Activated CD8-positive, alpha-beta T cell treated with anti-CD3 and anti-CD28 coated beads for 36 hours (primary cell): Measurements from ENCODE around the gene NID2. TPM values are rescaled to one million over a fixed set of nuclear protein-coding genes. Genes with fewer than 3 reads are reported as not detected.

ENCODE experiments used
- ATAC-seq: fragments of 200-7000 bp; cut with Tn5 transposase; one replicate; pipeline ENCODE4 v1.10.0; 2021; ENCODE audit warnings: mild to moderate bottlenecking, moderate library complexity
- CTCF ChIA-PET: fragments of 350-600 bp; sonication (Branson Sonifier 250); formaldehyde crosslinking; loops from one replicate; lab custom pipeline; 2021; ENCODE audit warnings: antibody characterized with exemption; lab: Charles Lee
- POLR2A ChIA-PET: fragments of 350-600 bp; sonication (Branson Sonifier 250); formaldehyde crosslinking; loops from one replicate; lab custom pipeline; 2021; ENCODE audit warnings: antibody characterized with exemption; lab: Charles Lee
- DNase-seq: peaks from one replicate; pipeline ENCODE4 v3.0.0-alpha.2; 2020
- H3K27ac Mint-ChIP-seq: one replicate; pipeline ENCODE4 v1.8.0; 2021; ENCODE audit warnings: mild to moderate bottlenecking, mixed read lengths
- H3K27me3 Mint-ChIP-seq: one replicate; pipeline ENCODE4 v1.8.0; 2021; ENCODE audit warnings: mixed read lengths
- H3K36me3 Mint-ChIP-seq: one replicate; pipeline ENCODE4 v1.8.0; 2021; ENCODE audit warnings: low read depth, mixed read lengths
- H3K4me1 Mint-ChIP-seq: one replicate; pipeline ENCODE4 v1.8.0; 2021; ENCODE audit warnings: low read depth, mixed read lengths
- H3K4me3 Mint-ChIP-seq: one replicate; pipeline ENCODE4 v1.8.0; 2021; ENCODE audit warnings: mild to moderate bottlenecking, moderate library complexity, mixed read lengths
- H3K9me3 Mint-ChIP-seq: one replicate; pipeline ENCODE4 v1.8.0; 2021; ENCODE audit warnings: mixed read lengths
- intact Hi-C: fragments of 100-400 bp; cut with micrococcal nuclease; formaldehyde crosslinking; loops from one replicate; pipeline ENCODE4 v1.10.0; 2022
- total RNA-seq, 2 experiments: library from RNA; stranded (reverse); gene quantifications; one replicate each; pipeline ENCODE4 v1.2.3, GENCODE V29; 2021
- TF ChIP-seq, protein P1 (sequence below): fragments of 200-600 bp; IDR thresholded peaks from one replicate; pipeline ENCODE4 v1.8.0; 2022; ENCODE audit warnings: antibody characterized with exemption, mild to moderate bottlenecking

NID2 gene
- total RNA-seq, 2 experiments from 2014 or later, result 0.29 TPM; not detected in 1

- H3K27me3 Mint-ChIP-seq, result peaks cover 5% of the 10 kb centered on the region
- peak; percentile 32 for DNase-seq
- ATAC-seq, result peak; percentile 49
- H3K9me3 Mint-ChIP-seq, result no peaks in the 10 kb centered on the region
- H3K36me3 Mint-ChIP-seq, result peaks cover 11% of the 10 kb centered on the region
- intact Hi-C loops, result no loop called here
- POLR2A ChIA-PET, result interaction anchor here (1.0 kb wide), 1 partner anchor 11 kb away, joined by 3 read pairs; no protein-coding TSS in a partner anchor
- H3K4me1 Mint-ChIP-seq, result peaks cover 8% of the 10 kb centered on the region
- CTCF ChIA-PET, result interaction anchor here (1.2 to 1.6 kb wide), 4 partner anchors 8 to 187 kb away, joined by 3 to 5 read pairs (median 4); no protein-coding TSS in a partner anchor
- H3K4me3 Mint-ChIP-seq, result no peak overlapping the region
- H3K27ac Mint-ChIP-seq, result no peak overlapping the region
- TF ChIP-seq, protein P1, sequence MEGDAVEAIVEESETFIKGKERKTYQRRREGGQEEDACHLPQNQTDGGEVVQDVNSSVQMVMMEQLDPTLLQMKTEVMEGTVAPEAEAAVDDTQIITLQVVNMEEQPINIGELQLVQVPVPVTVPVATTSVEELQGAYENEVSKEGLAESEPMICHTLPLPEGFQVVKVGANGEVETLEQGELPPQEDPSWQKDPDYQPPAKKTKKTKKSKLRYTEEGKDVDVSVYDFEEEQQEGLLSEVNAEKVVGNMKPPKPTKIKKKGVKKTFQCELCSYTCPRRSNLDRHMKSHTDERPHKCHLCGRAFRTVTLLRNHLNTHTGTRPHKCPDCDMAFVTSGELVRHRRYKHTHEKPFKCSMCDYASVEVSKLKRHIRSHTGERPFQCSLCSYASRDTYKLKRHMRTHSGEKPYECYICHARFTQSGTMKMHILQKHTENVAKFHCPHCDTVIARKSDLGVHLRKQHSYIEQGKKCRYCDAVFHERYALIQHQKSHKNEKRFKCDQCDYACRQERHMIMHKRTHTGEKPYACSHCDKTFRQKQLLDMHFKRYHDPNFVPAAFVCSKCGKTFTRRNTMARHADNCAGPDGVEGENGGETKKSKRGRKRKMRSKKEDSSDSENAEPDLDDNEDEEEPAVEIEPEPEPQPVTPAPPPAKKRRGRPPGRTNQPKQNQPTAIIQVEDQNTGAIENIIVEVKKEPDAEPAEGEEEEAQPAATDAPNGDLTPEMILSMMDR, result no peak
Observed at GRCh38 chr14:52015411-52016030, 53.3 kb downstream of the NID2 start.

- Mint-ChIP-seq H3K9me3 (no peaks in the 10 kb centered on the region), H3K27me3 (peaks cover 5% of the 10 kb centered on the region), H3K4me3 (no peak overlapping the region), H3K4me1 (peaks cover under 1% of the 10 kb centered on the region), H3K36me3 (peaks cover 13% of the 10 kb centered on the region), H3K27ac (no peak overlapping the region)
- ATAC-seq (no peak), DNase-seq (no peak)
- TF ChIP-seq, protein P1, result no peak
- POLR2A ChIA-PET, result no interaction called here
- intact Hi-C loops, result no loop called here
- CTCF ChIA-PET, result interaction anchor here (0.6 to 1.6 kb wide), 4 partner anchors 10 to 1422 kb away, joined by 3 to 4 read pairs (median 3); no protein-coding TSS in a partner anchor
Observed at GRCh38 chr14:52014601-52015267, 54.1 kb downstream of the NID2 start.

- TF ChIP-seq, protein P1, result peak; percentile 28
- CTCF ChIA-PET, result interaction anchor here (0.6 to 1.6 kb wide), 2 partner anchors 42 to 1422 kb away, joined by 3 read pairs; no protein-coding TSS in a partner anchor
- DNase-seq (peak; percentile 28), ATAC-seq (peak; percentile 42)
- no peaks in the 10 kb centered on the region for H3K9me3 Mint-ChIP-seq
- peaks cover 16% of the 10 kb centered on the region for H3K36me3 Mint-ChIP-seq
- H3K4me1 Mint-ChIP-seq, result no peaks in the 10 kb centered on the region
- H3K27ac Mint-ChIP-seq, result no peak overlapping the region
- intact Hi-C loops, result no loop called here
- H3K27me3 Mint-ChIP-seq, result peaks cover 5% of the 10 kb centered on the region
- POLR2A ChIA-PET, result no interaction called here
- no peak overlapping the region for H3K4me3 Mint-ChIP-seq
Observed at GRCh38 chr14:52013984-52014600, 54.8 kb downstream of the NID2 start.

- Mint-ChIP-seq H3K9me3 (no peaks in the 10 kb centered on the region), H3K4me3 (no peak overlapping the region), H3K36me3 (peaks cover 27% of the 10 kb centered on the region), H3K4me1 (no peaks in the 10 kb centered on the region), H3K27me3 (peaks cover 5% of the 10 kb centered on the region), H3K27ac (no peak overlapping the region)
- TF ChIP-seq, protein P1, result no peak
- ATAC-seq (no peak), DNase-seq (no peak)
- ChIA-PET POLR2A (no interaction called here), CTCF (interaction anchor here (1.5 to 6.3 kb wide), 3 partner anchors 10 to 260 kb away, joined by 3 to 34 read pairs (median 6); no protein-coding TSS in a partner anchor)
- intact Hi-C loops, result no loop called here
Observed at GRCh38 chr14:52012635-52013034, 56.2 kb downstream of the NID2 start.
